ENCODE data around the gene NOS3.

Gene NOS3

DNA sequence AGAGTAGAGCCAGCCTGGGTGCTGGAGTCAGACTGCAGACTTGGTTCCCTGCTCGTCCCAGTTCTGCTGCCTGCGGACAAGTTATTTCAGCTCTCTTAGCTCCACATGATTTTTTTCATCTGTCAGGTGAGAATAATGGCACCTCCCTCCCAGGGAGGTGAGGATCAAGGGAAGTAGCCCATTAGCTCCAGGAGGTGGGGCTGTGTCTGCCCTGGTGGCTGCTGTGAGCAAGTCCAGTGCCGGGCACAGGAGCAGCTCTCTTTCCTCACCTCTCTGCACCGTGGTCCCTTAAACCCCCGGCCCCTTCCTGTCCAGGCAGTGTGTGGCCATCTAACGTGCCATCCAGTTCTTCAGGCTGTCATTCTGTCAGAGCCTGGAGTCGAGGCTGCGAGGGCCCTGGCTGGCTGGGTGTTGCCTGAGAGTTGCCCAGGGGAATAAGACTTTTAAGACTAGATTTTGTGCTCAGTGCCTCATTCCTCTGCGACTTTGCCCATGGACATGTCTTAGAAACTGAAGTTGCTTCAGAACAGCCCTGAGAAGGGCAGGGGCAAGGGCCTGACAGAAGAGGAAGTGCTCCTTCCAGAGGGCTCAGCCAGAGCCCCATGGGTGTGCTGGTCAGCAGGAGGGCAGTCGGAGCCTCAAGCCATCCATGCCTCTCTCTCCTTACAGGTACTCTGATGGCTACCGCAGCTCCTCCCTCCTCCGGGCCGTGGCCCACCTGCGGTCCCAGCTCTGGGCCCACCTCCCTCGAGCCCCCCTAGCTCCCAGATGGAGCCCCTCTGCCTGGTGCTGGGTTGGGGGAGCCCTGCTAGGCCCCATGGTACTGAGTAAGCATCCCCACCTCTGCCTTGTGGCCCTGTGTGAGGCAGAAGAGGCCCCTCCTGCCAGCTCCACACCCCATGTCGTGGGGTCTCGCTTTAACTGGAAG, 42.4 kb downstream of the NOS3 start:
- DNase-seq (ENCODE audit: low spot score): no peak
- TF ChIP-seq, protein P1, sequence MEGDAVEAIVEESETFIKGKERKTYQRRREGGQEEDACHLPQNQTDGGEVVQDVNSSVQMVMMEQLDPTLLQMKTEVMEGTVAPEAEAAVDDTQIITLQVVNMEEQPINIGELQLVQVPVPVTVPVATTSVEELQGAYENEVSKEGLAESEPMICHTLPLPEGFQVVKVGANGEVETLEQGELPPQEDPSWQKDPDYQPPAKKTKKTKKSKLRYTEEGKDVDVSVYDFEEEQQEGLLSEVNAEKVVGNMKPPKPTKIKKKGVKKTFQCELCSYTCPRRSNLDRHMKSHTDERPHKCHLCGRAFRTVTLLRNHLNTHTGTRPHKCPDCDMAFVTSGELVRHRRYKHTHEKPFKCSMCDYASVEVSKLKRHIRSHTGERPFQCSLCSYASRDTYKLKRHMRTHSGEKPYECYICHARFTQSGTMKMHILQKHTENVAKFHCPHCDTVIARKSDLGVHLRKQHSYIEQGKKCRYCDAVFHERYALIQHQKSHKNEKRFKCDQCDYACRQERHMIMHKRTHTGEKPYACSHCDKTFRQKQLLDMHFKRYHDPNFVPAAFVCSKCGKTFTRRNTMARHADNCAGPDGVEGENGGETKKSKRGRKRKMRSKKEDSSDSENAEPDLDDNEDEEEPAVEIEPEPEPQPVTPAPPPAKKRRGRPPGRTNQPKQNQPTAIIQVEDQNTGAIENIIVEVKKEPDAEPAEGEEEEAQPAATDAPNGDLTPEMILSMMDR (IDR thresholded peaks at IDR 0.05; ENCODE audit: extremely low read depth, missing control alignments): no peak

GRCh38 chr7:151033864-151034249, 43.0 kb downstream of the NOS3 start:
- no peak for DNase-seq (ENCODE audit: low spot score)
- TF ChIP-seq, protein P1 (IDR thresholded peaks at IDR 0.05; ENCODE audit: extremely low read depth, missing control alignments): no peak

GRCh38 chr7:151034312-151035025, 43.7 kb downstream of the NOS3 start:
- TF ChIP-seq, protein P1 (IDR thresholded peaks at IDR 0.05; ENCODE audit: extremely low read depth, missing control alignments): no peak
- no peak for DNase-seq (ENCODE audit: low spot score)

DNA sequence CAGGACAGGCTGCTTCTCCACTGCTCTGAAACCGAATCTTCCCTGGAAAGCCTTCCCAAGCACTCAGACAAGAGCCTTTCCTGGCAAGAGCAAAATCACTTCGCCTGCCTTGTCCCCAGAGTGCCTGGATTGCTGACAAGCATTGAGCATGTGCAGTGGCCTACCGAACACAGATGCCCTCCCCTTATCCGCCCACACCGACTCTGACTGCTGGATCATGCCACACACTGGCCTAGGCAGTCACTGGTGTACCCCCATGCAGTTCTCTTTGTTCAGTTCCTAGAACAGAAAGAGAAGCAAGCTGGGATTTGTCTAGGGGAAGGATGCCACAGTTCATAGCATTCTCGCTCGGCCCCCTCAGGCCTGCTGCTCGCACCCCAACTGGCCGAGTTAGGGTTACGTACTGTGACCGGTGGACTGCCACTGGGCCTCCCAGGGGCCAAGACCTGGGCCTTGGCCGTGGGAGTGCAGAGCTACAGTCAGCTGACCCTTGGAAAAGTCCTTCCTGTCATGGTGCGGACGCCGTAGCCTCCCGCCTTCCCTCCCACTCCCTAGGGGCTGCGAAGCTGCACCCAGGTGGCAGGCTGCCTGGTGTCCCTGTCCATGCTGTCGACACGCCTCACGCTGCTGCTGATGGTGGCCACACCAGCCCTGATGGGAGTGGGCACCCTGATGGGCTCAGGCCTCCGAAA, 44.4 kb downstream of the NOS3 start:
- no peak for DNase-seq (ENCODE audit: low spot score)
- TF ChIP-seq, protein P1 (IDR thresholded peaks at IDR 0.05; ENCODE audit: extremely low read depth, missing control alignments): no peak

DNA sequence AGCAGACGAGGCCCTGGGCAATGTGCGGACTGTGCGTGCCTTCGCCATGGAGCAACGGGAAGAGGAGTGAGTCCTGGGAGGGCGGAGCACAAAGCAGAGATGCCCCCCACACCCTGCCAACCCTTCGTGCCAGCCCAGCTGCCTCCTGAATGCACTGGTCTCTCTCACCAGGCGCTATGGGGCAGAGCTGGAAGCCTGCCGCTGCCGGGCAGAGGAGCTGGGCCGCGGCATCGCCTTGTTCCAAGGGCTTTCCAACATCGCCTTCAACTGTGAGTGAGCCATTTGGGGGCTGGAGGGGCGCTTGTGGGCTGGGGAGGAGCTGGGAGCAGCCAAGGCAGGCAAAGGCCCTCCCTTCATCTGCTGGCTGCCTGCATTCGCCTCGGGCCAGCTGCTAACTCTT, 45.1 kb downstream of the NOS3 start:
- TF ChIP-seq, protein P1 (IDR thresholded peaks at IDR 0.05; ENCODE audit: extremely low read depth, missing control alignments): no peak
- DNase-seq (ENCODE audit: low spot score): no peak

- TF ChIP-seq, protein P1 (IDR thresholded peaks at IDR 0.05; ENCODE audit: extremely low read depth, missing control alignments): no peak
- DNase-seq (ENCODE audit: low spot score): no peak
These were observed 48.4 kb downstream of the NOS3 start for GRCh38 chr7:151038951-151039849.

All from GM20000 (cell line).